ENCODE measurements around the gene PIGQ. TPM values are rescaled to one million over a fixed set of nuclear protein-coding genes. Genes with fewer than 3 reads are reported as not detected.

PIGQ gene
- total RNA-seq, 3 donors from 2014 or later = 37.8 to 39.6 (median 38.4) TPM

GRCh38 chr16:603933-604332 is 34.2 kb downstream of the PIGQ start:
- H3K36me3 ChIP-seq (ENCODE audit: low read depth) = no peaks in the 10 kb centered on the region
- TF ChIP-seq CTCF (IDR thresholded peaks at IDR 0.05) = no peak
- intact Hi-C loops (cut with DNase I, micrococcal nuclease) = no loop called here
- ATAC-seq = no peak
- H3K4me3 ChIP-seq = no peak overlapping the region
- DNase-seq = no peak
- H3K4me1 ChIP-seq (ENCODE audit: low read depth) = no peaks in the 10 kb centered on the region
- no peaks in the 10 kb centered on the region for H3K9me3 ChIP-seq

GRCh38 chr16:606656-607307 is 37.0 kb downstream of the PIGQ start:
- ATAC-seq (no peak), DNase-seq (no peak)
- H3K9me3 ChIP-seq = no peaks in the 10 kb centered on the region
- H3K36me3 ChIP-seq (ENCODE audit: low read depth) = no peaks in the 10 kb centered on the region
- intact Hi-C loops (cut with DNase I, micrococcal nuclease) = no loop called here
- peaks cover 11% of the 10 kb centered on the region for H3K4me1 ChIP-seq (ENCODE audit: low read depth)
- no peak overlapping the region for H3K4me3 ChIP-seq
- TF ChIP-seq CTCF (IDR thresholded peaks at IDR 0.05) = no peak

- intact Hi-C loops (cut with DNase I, micrococcal nuclease) = no loop called here
- H3K36me3 ChIP-seq (ENCODE audit: low read depth) = no peaks in the 10 kb centered on the region
- ATAC-seq = no peak
- no peaks in the 10 kb centered on the region for H3K9me3 ChIP-seq
- TF ChIP-seq CTCF (IDR thresholded peaks at IDR 0.05) = no peak
- DNase-seq = no peak
- peaks cover 11% of the 10 kb centered on the region for H3K4me1 ChIP-seq (ENCODE audit: low read depth)
- H3K4me3 ChIP-seq = no peak overlapping the region
Measured at GRCh38 chr16:608019-608418, 38.3 kb downstream of the PIGQ start.

- H3K36me3 ChIP-seq (ENCODE audit: low read depth) = no peaks in the 10 kb centered on the region
- ATAC-seq = no peak
- no peaks in the 10 kb centered on the region for H3K9me3 ChIP-seq
- no peak for TF ChIP-seq CTCF (IDR thresholded peaks at IDR 0.05)
- intact Hi-C loops (cut with DNase I, micrococcal nuclease) = no loop called here
- H3K4me3 ChIP-seq = no peak overlapping the region
- peaks cover 11% of the 10 kb centered on the region for H3K4me1 ChIP-seq (ENCODE audit: low read depth)
- DNase-seq = no peak
Measured at GRCh38 chr16:609316-609715, 39.5 kb downstream of the PIGQ start.

- Histone ChIP-seq H3K4me1 (ENCODE audit: low read depth) (peaks cover 11% of the 10 kb centered on the region), H3K4me3 (no peak overlapping the region), H3K9me3 (no peaks in the 10 kb centered on the region), H3K36me3 (ENCODE audit: low read depth) (no peaks in the 10 kb centered on the region)
- ATAC-seq (peak; percentile 41), DNase-seq (no peak)
- intact Hi-C loops (cut with DNase I, micrococcal nuclease) = no loop called here
- no peak for TF ChIP-seq CTCF (IDR thresholded peaks at IDR 0.05)
Measured at GRCh38 chr16:609984-610383, 40.2 kb downstream of the PIGQ start.

Measured in mucosa of descending colon (tissue), 3 donors.